Stromal cell of bone marrow (primary cell): ENCODE results near the gene SULT1C4.
"Not testable (repeated sequence)": the region's sequence is repeated elsewhere in the genome, so short reads cannot be mapped to it uniquely, and the experiment has no call there.

Experiments used
- DNase-seq: peaks from one replicate; pipeline ENCODE4 v3.0.0-alpha.2; 2012; ENCODE audit warnings: low read depth

SULT1C4 gene

DNA sequence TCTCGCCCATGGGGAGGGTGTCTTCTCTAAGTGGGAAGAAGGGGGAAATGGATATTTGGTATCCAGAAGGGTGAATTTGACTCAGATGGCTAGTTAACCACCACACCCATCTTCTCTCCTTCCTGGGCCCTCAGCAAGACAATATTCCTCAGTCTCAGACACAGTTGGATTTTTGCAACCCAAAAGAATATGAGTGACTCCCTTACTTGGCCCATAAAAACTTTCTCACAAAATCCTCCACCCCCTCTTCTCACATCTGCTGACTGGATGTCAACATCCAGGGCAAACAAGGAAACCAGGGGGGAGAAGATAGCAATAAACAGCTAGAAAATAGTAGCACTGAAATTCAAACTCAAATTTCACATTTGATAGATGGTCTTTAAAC lies 35.9 kb downstream of the SULT1C4 start:
- no peak for DNase-seq

- no peak for DNase-seq
Observed at GRCh38 chr2:108414256-108414876, 36.6 kb downstream of the SULT1C4 start.

- no peak for DNase-seq
Observed at GRCh38 chr2:108414945-108415344, 37.2 kb downstream of the SULT1C4 start.

- no peak for DNase-seq
Observed at GRCh38 chr2:108417254-108417653, 39.5 kb downstream of the SULT1C4 start.

DNA sequence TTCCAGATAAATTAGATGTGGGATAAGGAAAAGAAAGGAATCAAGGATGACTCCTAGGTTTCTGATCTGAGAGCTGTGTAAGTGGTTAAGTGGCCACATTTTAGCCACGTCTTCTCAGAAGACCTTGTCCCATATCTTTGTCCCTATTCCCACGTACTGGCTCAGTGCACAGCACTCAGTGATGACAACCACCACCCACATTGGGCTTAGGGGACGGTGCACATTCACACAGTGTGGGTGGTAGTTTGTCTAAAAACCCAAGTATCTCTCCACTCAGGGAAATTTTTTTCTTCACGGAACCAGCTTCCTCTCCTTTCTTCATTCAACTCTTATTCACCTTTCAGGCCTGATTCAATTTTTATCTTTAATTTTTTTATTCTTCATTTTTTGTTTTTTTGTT lies 40.7 kb downstream of the SULT1C4 start:
- DNase-seq: no peak

DNA sequence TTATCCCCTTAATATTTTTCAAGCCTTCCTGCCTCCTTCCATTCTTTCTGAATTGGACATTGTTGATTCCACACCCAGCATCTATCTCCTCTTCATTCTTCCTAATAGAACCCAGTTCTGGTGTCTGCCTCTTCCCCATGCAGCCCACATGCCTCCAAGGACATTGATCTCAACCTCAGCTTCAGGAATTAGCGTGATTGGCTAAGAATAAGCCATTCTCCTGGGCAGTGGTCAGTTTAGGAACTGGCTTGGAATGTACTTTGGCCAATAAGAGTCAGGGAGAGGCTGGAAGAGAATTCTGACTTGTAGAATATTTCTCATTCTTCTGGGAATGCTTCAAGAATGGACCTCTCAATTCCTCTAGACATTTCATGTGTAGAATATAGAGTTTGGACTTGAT lies 45.3 kb downstream of the SULT1C4 start:
- no peak for DNase-seq

DNA sequence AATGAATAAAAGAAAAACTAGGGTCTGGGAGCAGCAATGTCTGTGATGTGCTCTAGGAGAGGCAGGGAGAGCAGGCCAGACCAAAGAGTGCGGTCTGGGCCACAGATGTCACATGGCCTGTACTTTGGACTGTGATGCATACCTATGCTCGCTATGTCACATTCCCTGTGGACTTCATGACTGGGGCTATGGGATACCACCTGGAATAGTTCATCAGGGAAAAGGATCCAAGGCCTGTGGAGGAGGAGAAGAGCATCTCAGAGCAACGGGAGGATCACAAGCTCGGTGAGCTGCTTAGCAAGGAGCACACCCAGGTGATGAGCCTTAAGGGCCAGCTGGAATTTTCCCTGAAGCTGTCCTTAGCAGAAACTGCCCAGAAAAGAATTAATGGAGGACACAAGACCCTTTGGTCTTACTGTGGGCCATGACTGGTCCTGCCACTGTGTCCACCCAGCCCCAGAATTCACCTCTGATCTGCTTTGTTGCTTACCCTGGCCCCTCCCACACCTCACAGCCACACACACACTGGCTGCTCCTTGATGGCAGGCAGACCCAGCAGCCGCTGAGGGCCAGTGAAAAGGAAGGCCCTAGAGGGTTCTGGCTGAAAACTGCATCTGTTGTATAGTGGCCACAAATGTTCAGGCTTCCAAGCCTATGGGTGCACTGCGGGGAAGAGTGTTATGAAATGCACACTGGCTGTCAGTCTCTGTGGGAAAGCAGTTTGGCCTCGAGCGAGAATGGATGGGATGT lies 45.9 kb downstream of the SULT1C4 start:
- no peak for DNase-seq

DNA sequence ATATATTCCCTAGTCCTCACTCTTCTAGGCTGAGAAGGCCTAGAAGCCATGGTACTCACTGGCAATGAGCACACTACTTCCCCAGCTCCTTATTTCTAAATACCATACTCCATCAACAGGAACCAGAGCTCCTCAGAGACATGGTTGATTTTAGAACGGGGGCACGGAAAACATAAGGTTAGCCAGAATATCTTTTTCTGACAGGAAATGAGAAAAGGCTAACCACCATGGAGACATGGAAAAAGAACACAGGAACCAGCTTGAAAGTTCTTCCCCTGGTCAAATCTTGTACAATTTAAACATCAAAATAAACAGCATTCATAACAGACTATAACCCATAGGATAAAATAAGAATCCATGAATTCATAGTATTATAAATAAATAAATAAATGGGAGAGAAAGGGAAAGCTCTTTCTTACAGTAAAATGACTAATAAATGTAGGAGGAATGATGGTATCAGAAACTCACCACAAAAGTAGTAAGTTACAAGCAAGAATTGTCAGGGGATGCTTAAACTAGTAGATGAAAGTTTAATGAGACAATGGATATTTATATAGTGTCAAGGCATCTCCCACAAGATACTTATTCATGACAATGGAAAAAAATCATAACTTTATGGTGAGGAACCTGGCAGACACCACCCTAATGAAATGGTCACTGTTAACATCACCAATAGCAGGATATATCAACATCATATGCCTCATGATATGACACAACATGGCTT lies 50.7 kb downstream of the SULT1C4 start:
- peak; percentile 24 for DNase-seq

DNA sequence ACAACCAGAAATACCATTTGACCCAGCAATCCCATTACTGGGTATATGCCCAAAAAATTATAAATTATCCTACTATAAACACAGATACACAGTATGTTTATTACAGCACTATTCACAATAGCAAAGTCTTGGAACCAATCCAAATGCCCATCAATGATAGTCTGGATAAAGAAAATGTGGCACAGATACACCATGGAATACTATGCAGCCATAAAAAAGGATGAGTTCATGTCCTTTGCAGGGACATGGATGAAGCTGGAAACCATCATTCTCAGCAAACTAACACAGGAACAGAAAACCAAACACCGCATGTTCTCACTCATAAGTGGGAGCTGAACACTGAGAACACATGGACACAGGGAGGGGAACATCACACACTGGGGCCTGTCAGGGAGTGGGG lies 57.8 kb downstream of the SULT1C4 start:
- not testable (repeated sequence) for DNase-seq

DNA sequence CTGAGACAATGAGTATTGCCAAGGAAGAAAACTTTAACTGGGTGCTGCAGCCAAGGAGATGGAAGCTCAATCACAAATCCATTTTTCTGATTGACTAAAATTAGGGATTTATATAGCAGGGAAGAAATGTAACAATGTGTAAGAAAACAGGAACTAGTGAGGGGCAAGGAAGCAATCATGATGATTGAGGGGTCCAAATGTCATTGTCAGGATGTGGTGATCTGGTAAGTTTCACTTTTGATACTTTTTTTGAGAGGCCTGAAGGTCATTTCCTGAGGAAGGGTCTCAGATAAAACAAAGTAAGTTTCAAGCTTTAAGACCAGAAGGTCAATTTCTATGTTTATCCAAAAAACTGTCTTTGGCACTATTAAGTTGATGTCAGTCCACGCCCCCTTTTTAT lies 59.2 kb downstream of the SULT1C4 start:
- DNase-seq: no peak
